ENCODE data around the gene USP37. TPM values are rescaled to one million over a fixed set of nuclear protein-coding genes. Genes with fewer than 3 reads are reported as not detected.
"Not testable (repeated sequence)": the region's sequence is repeated elsewhere in the genome, so short reads cannot be mapped to it uniquely, and the experiment has no call there.

USP37 gene
- total and polyA plus RNA-seq, 5 donors from 2014 or later: 9.9 to 30.7 (median 11.9) TPM

GRCh38 chr2:218566296-218566695 lies 1.9 kb downstream of the USP37 start:
- Histone ChIP-seq H3K4me3 (ENCODE audit: low read depth, low read length) (no peak overlapping the region), H3K9me3 (ENCODE audit: control insufficient read depth in 2 of 2, low read length in 2 of 2) (no peaks in the 10 kb centered on the region), H3K27me3 (ENCODE audit: control insufficient read depth, insufficient read depth, low read length) (no peaks in the 10 kb centered on the region), H3K27ac (ENCODE audit: insufficient read depth, low read length, poor library complexity, severe bottlenecking) (peak overlapping the region; percentile 34), H3K36me3 (ENCODE audit: control insufficient read depth, insufficient read depth, low read length) (peaks cover 13% of the 10 kb centered on the region), H3K4me1 (ENCODE audit: control insufficient read depth, insufficient read depth, low read length, poor library complexity, severe bottlenecking) (peaks cover 34% of the 10 kb centered on the region)
- Mint-ChIP-seq H3K36me3 (peaks cover 23% of the 10 kb centered on the region), H3K9me3 (peaks cover 0 to 2% (median 0%) of the 10 kb centered on the region in 7 donors), H3K27me3 (peaks cover 6% of the 10 kb centered on the region), H3K27ac (peak overlapping the region; percentile 45 to 100 (median 99)), H3K4me3 (peak overlapping the region; percentile 96 to 99 (median 98)), H3K4me1 (peaks cover 45 to 72% (median 57%) of the 10 kb centered on the region in 4 donors)
- DNase-seq (no peak), ATAC-seq (ENCODE audit: low read depth in 2 of 2) (no peak)

- Mint-ChIP-seq H3K27ac (peak overlapping the region; percentile 59 to 89 (median 89)), H3K4me1 (peaks cover 31 to 55% (median 38%) of the 10 kb centered on the region in 4 donors), H3K9me3 (peaks cover 0 to 2% (median 0%) of the 10 kb centered on the region in 7 donors), H3K27me3 (peaks cover 6% of the 10 kb centered on the region), H3K4me3 (peak overlapping the region in 1 of 4 donors; percentile 60), H3K36me3 (peaks cover 27% of the 10 kb centered on the region)
- Histone ChIP-seq H3K27me3 (ENCODE audit: control insufficient read depth, insufficient read depth, low read length) (no peaks in the 10 kb centered on the region), H3K4me1 (ENCODE audit: control insufficient read depth, insufficient read depth, low read length, poor library complexity, severe bottlenecking) (peaks cover 14% of the 10 kb centered on the region), H3K36me3 (ENCODE audit: control insufficient read depth, insufficient read depth, low read length) (peaks cover 35% of the 10 kb centered on the region), H3K9me3 (ENCODE audit: control insufficient read depth in 2 of 2, low read length in 2 of 2) (no peaks in the 10 kb centered on the region), H3K27ac (ENCODE audit: insufficient read depth, low read length, poor library complexity, severe bottlenecking) (peak overlapping the region; percentile 56), H3K4me3 (ENCODE audit: low read depth, low read length) (no peak overlapping the region)
- no peak for DNase-seq
- ATAC-seq (ENCODE audit: low read depth in 2 of 2): no peak
Observed at GRCh38 chr2:218564056-218564455, 4.1 kb downstream of the USP37 start.

- Histone ChIP-seq H3K9me3 (ENCODE audit: control insufficient read depth in 2 of 2, low read length in 2 of 2) (no peaks in the 10 kb centered on the region), H3K4me3 (ENCODE audit: low read depth, low read length) (no peak overlapping the region), H3K4me1 (ENCODE audit: control insufficient read depth, insufficient read depth, low read length, poor library complexity, severe bottlenecking) (no peaks in the 10 kb centered on the region), H3K27ac (ENCODE audit: insufficient read depth, low read length, poor library complexity, severe bottlenecking) (no peak overlapping the region), H3K36me3 (ENCODE audit: control insufficient read depth, insufficient read depth, low read length) (peaks cover 65% of the 10 kb centered on the region), H3K27me3 (ENCODE audit: control insufficient read depth, insufficient read depth, low read length) (no peaks in the 10 kb centered on the region)
- Mint-ChIP-seq H3K4me3 (no peak overlapping the region), H3K27ac (no peak overlapping the region), H3K4me1 (peaks cover 16 to 32% (median 21%) of the 10 kb centered on the region in 4 donors), H3K36me3 (peaks cover 42% of the 10 kb centered on the region), H3K27me3 (no peaks in the 10 kb centered on the region), H3K9me3 (no peaks in the 10 kb centered on the region)
- DNase-seq (no peak), ATAC-seq (ENCODE audit: low read depth in 2 of 2) (no peak)
Observed at GRCh38 chr2:218558986-218559385, 9.2 kb downstream of the USP37 start.

GRCh38 chr2:218557941-218558340 lies 10.2 kb downstream of the USP37 start:
- Mint-ChIP-seq H3K4me3 (no peak overlapping the region), H3K9me3 (no peaks in the 10 kb centered on the region), H3K4me1 (peaks cover 8 to 22% (median 16%) of the 10 kb centered on the region in 4 donors), H3K36me3 (peaks cover 45% of the 10 kb centered on the region), H3K27ac (no peak overlapping the region), H3K27me3 (no peaks in the 10 kb centered on the region)
- no peaks in the 10 kb centered on the region for H3K27me3 ChIP-seq (ENCODE audit: control insufficient read depth, insufficient read depth, low read length)
- no peak for DNase-seq
- no peak overlapping the region for H3K4me3 ChIP-seq (ENCODE audit: low read depth, low read length)
- no peaks in the 10 kb centered on the region for H3K9me3 ChIP-seq (ENCODE audit: control insufficient read depth in 2 of 2, low read length in 2 of 2)
- H3K27ac ChIP-seq (ENCODE audit: insufficient read depth, low read length, poor library complexity, severe bottlenecking): no peak overlapping the region
- no peak for ATAC-seq (ENCODE audit: low read depth in 2 of 2)
- no peaks in the 10 kb centered on the region for H3K4me1 ChIP-seq (ENCODE audit: control insufficient read depth, insufficient read depth, low read length, poor library complexity, severe bottlenecking)
- peaks cover 74% of the 10 kb centered on the region for H3K36me3 ChIP-seq (ENCODE audit: control insufficient read depth, insufficient read depth, low read length)

- no peak overlapping the region for H3K27ac ChIP-seq (ENCODE audit: insufficient read depth, low read length, poor library complexity, severe bottlenecking)
- no peak for DNase-seq
- no peak for ATAC-seq (ENCODE audit: low read depth in 2 of 2)
- Mint-ChIP-seq H3K9me3 (no peaks in the 10 kb centered on the region), H3K4me3 (no peak overlapping the region), H3K36me3 (peaks cover 52% of the 10 kb centered on the region), H3K4me1 (peaks cover 13 to 18% (median 15%) of the 10 kb centered on the region in 4 donors), H3K27ac (peak overlapping the region in 2 of 3 donors; percentile 8 to 74), H3K27me3 (no peaks in the 10 kb centered on the region)
- peaks cover 79% of the 10 kb centered on the region for H3K36me3 ChIP-seq (ENCODE audit: control insufficient read depth, insufficient read depth, low read length)
- no peaks in the 10 kb centered on the region for H3K9me3 ChIP-seq (ENCODE audit: control insufficient read depth in 2 of 2, low read length in 2 of 2)
- no peaks in the 10 kb centered on the region for H3K4me1 ChIP-seq (ENCODE audit: control insufficient read depth, insufficient read depth, low read length, poor library complexity, severe bottlenecking)
- H3K4me3 ChIP-seq (ENCODE audit: low read depth, low read length): no peak overlapping the region
- H3K27me3 ChIP-seq (ENCODE audit: control insufficient read depth, insufficient read depth, low read length): no peaks in the 10 kb centered on the region
Observed at GRCh38 chr2:218555527-218555926, 12.6 kb downstream of the USP37 start.

GRCh38 chr2:218554225-218554624 lies 13.9 kb downstream of the USP37 start:
- DNase-seq; H3K4me3 Mint-ChIP-seq; H3K27me3 Mint-ChIP-seq; ATAC-seq (ENCODE audit: low read depth in 2 of 2); H3K9me3 Mint-ChIP-seq; H3K9me3 ChIP-seq (ENCODE audit: control insufficient read depth in 2 of 2, low read length in 2 of 2); H3K27ac Mint-ChIP-seq; H3K4me1 ChIP-seq (ENCODE audit: control insufficient read depth, insufficient read depth, low read length, poor library complexity, severe bottlenecking); H3K27me3 ChIP-seq (ENCODE audit: control insufficient read depth, insufficient read depth, low read length); H3K4me3 ChIP-seq (ENCODE audit: low read depth, low read length); H3K27ac ChIP-seq (ENCODE audit: insufficient read depth, low read length, poor library complexity, severe bottlenecking): not testable (repeated sequence)
- Mint-ChIP-seq H3K4me1 (peaks cover 8 to 18% (median 15%) of the 10 kb centered on the region in 4 donors), H3K36me3 (peaks cover 44% of the 10 kb centered on the region)
- H3K36me3 ChIP-seq (ENCODE audit: control insufficient read depth, insufficient read depth, low read length): peaks cover 73% of the 10 kb centered on the region

GRCh38 chr2:218547978-218548377 lies 20.2 kb downstream of the USP37 start:
- Histone ChIP-seq H3K4me3 (ENCODE audit: low read depth, low read length) (no peak overlapping the region), H3K4me1 (ENCODE audit: control insufficient read depth, insufficient read depth, low read length, poor library complexity, severe bottlenecking) (no peaks in the 10 kb centered on the region), H3K36me3 (ENCODE audit: control insufficient read depth, insufficient read depth, low read length) (peaks cover 72% of the 10 kb centered on the region), H3K9me3 (ENCODE audit: control insufficient read depth in 2 of 2, low read length in 2 of 2) (no peaks in the 10 kb centered on the region), H3K27me3 (ENCODE audit: control insufficient read depth, insufficient read depth, low read length) (no peaks in the 10 kb centered on the region), H3K27ac (ENCODE audit: insufficient read depth, low read length, poor library complexity, severe bottlenecking) (no peak overlapping the region)
- ATAC-seq (ENCODE audit: low read depth in 2 of 2): no peak
- Mint-ChIP-seq H3K4me1 (peaks cover 0 to 15% (median 10%) of the 10 kb centered on the region in 4 donors), H3K36me3 (peaks cover 44% of the 10 kb centered on the region), H3K27me3 (no peaks in the 10 kb centered on the region), H3K9me3 (no peaks in the 10 kb centered on the region), H3K4me3 (no peak overlapping the region), H3K27ac (no peak overlapping the region)
- no peak for DNase-seq

- Mint-ChIP-seq H3K9me3 (no peaks in the 10 kb centered on the region), H3K4me1 (peaks cover 0 to 15% (median 9%) of the 10 kb centered on the region in 4 donors), H3K27ac (no peak overlapping the region), H3K4me3 (no peak overlapping the region), H3K36me3 (peaks cover 43% of the 10 kb centered on the region), H3K27me3 (no peaks in the 10 kb centered on the region)
- Histone ChIP-seq H3K27me3 (ENCODE audit: control insufficient read depth, insufficient read depth, low read length) (no peaks in the 10 kb centered on the region), H3K4me3 (ENCODE audit: low read depth, low read length) (no peak overlapping the region), H3K4me1 (ENCODE audit: control insufficient read depth, insufficient read depth, low read length, poor library complexity, severe bottlenecking) (no peaks in the 10 kb centered on the region), H3K36me3 (ENCODE audit: control insufficient read depth, insufficient read depth, low read length) (peaks cover 72% of the 10 kb centered on the region), H3K9me3 (ENCODE audit: control insufficient read depth in 2 of 2, low read length in 2 of 2) (no peaks in the 10 kb centered on the region), H3K27ac (ENCODE audit: insufficient read depth, low read length, poor library complexity, severe bottlenecking) (no peak overlapping the region)
- ATAC-seq (ENCODE audit: low read depth in 2 of 2): no peak
- DNase-seq: no peak
Observed at GRCh38 chr2:218547511-218547910, 20.6 kb downstream of the USP37 start.
